A204.1 (cell line): ENCODE measurements around the gene RRP9.
"Not testable (repeated sequence)": the region's sequence is repeated elsewhere in the genome, so short reads cannot be mapped to it uniquely, and the experiment has no call there.

Experiments
- FAIRE-seq: peaks from 2 replicates; lab custom pipeline; 2012; peaks lifted over from hg19 to GRCh38; lab: Jason Lieb, UNC

Gene RRP9

DNA sequence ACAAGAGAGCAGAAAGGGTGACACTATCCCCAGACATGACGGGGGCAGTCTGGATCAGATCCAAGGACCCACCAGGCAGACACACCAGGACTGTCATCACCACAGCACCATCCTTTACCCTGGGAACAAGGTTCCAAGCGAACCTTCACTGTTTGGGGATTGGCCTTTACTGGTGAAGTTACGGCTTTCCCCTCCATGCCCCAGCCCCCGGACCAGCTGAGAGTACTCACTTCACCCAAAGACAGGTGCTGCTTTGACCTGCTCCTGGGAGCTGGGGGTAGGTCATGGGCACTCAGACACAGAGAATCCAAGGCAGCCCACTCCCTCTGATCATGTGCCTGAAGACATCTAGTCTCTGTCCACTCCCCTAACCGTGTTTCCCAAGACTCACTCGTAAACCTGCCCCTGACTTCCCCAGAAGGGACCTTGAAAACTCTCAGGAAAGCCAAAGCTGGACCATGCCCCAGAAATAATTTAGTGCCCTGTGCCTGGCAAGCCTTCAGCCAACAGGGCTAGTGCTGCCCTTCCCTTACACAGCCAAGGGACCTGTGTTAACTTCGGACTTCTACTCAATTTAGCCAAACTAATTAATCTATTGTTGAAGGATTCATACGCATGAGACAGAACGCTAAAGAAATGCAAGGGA is 2.8 kb downstream of the RRP9 start:
- FAIRE-seq = no peak

DNA sequence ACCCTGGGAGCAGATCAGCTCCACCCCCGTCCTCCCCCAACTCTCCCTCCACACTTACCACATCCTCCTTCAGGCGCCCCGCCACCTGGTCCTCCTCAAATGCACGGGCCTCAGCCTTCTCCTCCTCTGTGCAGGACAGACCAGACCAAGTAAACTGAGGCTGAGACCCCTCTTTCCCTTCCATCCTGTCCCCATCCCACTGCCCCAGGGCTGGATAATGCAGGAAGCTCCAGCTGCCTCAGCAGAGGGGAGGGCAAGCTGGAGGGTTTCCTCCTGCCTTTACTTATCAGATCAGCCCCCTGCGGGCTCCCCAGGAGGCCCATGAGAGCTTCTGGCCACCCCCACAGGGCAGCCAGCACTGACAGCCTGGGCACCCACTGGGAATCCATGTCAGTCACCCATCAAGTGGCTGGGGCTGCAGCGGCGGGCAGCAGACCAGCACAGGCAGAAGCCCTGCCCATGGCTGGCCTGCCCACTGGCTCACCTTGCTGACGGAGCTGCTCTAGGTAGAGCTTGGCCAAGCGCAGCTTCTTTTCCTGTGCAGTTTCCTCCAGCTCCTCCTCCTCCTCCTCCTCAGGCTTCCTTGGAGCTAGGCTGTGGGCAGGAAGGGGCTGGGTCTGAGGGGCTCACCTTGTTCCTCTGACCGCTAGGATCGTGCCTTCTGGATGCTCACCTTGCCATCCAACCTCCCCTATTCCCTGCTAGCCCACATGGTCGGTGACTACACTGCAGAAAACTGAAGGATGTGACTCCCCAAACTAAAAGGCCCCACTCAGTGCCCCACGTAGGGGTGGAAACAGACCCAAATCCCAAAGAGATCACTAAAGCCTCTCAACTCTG is 3.9 kb downstream of the RRP9 start:
- no peak for FAIRE-seq

GRCh38 chr3:51937014-51937413 is 4.7 kb downstream of the RRP9 start:
- FAIRE-seq = no peak

GRCh38 chr3:51935886-51936755 is 5.6 kb downstream of the RRP9 start:
- FAIRE-seq = no peak

DNA sequence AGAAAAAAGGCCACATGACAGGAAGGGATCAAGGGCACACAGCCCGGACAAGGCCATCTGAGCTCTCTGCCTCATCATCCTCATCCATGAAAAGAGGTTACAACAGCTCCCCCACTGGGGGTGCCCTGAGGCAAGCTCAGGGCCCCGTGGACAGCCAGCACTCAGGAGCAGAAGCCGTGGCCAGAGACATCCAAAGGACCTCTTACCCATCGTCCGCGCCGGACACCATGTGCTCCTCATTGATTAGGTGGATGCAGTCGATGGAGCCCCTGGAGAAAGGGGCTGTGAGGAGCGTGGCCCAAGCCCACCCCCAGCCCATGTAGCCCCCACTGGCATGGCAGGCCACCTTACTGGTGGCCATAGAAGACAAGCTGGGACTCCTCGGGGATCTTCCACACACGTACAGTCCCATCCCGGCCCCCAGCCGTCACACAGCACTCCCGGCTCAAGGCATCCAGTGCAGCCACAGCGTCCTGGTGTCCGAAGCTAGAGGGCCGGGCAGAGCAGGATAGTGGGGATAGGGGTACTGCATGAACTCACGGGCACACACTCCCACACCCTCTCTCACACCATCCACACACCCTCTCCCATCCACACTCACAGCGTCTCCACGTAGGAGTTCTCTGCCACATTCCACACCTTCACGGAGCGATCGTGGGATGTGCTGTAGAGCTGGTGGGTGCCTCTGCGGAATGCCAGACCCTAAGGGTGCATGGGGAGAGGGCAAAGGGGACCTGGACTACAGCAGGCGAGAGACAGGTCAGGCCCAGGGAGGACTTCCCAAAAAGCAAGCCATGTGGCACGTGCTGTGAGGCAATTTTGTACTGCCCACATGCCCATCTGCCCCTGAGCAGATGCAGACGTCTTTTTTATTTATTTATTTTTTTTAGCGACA is 6.5 kb downstream of the RRP9 start:
- no peak for FAIRE-seq

DNA sequence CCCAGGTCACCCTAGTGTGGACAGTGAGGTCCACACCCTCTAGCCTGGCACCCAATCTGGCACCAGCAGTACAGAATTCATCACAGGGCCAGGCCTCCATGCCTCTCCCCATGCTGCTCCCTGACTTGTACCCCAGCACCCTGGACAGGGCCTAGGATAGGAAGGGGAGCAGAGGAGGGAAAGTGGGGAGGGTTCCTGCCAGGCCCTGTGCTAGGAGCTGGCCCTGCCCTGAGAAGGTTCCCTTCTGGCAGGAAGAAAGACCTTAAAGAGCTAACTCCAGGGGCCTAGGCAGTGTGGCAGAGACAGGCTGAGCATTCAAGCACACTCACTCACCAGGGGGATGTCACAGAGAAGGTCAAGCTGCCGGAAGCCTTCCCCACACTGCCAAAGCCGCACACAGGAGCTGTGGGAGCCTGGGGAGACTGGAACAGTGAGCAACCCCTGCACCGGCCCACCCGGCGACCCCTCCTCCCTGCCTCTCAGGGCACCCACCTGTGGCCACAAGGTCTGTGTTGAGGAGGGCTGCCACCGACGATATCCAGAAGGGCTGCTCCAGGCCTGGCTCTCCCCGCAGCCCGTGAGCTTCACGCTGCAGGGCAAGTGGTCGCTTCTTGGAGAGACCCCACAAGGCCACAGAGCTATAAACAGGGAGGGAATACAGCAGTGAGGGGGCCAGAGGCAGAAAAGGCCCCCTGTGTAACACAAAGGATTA is 7.4 kb downstream of the RRP9 start:
- no peak for FAIRE-seq

GRCh38 chr3:51933471-51934138 is 8.1 kb downstream of the RRP9 start:
- FAIRE-seq = no peak

DNA sequence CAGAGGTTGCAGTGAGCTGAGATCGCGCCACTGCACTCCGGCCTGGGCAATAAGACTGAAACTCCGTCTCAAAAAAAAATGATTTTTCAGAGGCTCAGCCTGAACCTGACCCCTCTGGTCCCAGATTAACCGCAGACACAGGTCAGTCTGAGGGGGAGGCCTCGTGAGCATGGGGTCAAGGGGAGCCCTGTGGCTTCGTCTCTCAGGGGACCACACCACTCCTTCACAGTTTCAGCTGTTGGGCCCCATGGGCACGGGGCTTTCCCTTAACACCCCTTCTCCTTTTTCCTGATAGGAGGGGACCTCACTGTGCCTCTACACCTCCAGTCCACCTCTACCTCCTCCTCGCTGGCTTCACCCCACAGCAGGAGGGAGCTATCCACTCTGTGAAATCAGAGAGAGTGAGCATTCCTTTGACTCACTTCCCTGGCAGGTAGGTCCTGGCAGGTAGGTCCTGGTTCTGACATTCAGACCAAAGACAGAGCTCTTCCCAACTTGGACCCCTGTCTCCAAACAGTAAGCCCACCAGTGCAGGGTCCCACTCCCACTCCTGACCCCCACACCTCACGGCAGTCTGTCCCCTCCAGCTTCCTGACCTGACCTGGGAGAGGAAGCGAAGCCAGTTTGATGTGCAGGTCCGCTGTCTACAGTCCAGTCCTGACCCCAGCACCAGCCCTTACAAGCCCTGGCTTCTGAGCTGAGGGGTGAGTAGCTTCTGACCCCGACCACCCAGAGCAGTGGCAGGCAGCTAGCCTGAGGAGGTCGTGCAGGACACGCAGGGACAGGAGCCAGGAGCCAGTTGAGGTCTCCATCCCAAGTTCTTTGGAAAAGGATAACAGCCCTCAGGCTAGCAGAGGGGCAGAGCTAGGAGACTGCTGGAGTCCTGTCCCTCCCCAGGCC is 9.0 kb downstream of the RRP9 start:
- FAIRE-seq = no peak

GRCh38 chr3:51931756-51932155 is 9.9 kb downstream of the RRP9 start:
- FAIRE-seq = no peak

DNA sequence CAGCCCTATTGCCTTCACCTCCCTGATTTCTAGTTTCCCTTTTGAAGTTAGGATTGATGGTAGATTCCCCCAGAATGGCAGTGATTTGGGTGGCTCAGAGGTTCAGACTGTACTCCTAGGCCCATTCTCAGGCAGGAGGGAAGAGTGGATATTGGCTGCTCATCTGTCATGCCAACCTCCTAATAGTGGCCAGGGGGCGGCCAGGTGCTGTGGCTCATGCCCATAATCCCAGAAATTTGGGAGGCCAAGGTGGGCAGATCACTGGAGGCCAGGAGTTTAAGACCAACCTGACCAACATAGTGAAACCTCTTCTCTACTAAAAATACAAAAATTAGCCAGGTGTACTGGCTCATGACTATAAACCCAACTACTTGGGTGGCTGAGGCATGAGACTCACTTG is 11.3 kb downstream of the RRP9 start:
- no peak for FAIRE-seq

DNA sequence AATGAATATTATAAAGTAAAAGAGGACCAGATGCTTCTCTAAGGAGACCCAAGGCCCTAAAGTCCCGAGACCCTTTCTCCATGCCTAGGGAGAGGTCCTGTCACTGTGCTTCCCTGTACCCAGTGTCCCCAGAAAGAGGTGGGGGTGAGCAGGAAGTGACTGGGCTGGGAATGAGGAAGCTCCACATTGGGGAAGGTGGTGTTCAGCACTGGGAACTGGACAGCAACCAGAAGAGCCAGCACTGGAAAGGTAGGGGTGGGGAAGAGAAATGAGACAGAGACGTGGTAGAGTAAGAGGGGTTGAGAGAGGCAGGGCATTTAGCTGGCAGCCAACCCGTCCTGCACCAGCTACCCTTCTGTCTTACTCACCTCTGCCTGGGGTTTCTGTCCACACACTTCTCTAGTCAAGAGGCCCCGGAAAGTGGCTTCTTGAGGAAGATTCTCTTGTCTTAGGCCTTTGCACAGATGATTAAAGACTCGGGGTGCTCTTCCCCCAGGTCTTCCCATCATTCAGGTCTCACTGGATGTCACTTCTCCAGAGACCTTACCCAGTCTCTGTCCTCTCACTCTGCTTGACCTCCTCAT is 12.2 kb downstream of the RRP9 start:
- no peak for FAIRE-seq

DNA sequence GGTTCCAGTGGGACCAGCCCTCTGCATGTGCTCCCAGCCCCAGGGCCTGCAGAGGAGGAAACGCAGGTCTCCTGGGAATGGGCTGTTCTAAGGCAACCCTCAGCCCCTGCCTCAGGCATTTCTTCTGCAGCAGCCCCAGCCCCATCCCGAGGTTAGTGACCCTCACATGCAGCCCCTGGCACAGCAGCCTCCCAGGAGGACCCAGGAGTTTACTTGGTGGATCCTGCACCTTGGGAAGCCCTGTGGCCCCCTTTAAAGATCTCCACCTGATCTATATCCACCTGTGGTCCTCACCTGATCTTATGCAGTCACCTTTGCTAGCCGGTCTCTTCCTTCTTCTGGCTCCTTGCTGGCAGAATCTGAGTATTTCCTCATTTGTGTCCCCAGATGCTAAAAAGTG is 12.7 kb downstream of the RRP9 start:
- FAIRE-seq = not testable (repeated sequence)

- FAIRE-seq = no peak
These were observed 13.3 kb downstream of the RRP9 start for GRCh38 chr3:51928438-51928837.

DNA sequence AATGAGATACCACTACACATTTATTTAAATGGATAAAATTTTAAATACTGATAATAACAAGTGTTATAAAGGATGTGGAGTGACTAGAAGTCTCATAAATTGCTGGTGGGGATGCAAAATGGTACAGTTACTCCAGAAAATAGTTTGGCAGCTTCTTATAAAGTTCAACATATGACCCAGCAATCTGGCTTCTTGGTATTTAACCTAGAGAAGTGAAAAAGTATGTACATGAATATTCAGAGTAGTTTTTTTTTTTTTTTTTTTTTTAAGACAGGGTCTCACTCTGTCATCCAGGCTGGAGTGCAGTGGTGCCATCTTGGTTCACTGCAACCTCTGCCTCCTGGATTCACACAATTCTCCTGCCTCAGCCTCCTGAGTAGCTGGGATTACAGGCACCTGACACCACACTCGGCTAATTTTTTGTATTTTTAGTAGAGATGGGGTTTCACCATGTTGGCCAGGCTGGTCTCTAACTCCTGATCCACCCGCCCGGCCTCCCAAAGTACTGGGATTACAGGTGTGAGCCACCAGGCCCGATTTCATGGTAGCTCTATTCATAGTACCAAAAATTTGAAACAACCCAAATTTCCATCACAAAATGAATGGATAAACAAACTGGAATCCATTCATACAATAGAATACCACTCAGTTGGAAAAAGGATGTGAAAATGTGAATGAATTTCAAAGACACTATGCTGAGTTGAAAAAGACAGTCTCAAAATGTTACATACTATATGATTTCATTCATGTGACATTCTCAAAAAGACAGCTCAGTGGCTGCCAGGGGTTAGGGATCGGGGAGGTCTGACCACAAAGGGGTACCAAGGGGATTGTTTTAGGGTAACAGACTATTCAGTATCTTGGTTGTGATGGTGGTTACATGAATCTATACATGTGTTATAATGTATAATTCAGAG is 14.4 kb downstream of the RRP9 start:
- no peak for FAIRE-seq

DNA sequence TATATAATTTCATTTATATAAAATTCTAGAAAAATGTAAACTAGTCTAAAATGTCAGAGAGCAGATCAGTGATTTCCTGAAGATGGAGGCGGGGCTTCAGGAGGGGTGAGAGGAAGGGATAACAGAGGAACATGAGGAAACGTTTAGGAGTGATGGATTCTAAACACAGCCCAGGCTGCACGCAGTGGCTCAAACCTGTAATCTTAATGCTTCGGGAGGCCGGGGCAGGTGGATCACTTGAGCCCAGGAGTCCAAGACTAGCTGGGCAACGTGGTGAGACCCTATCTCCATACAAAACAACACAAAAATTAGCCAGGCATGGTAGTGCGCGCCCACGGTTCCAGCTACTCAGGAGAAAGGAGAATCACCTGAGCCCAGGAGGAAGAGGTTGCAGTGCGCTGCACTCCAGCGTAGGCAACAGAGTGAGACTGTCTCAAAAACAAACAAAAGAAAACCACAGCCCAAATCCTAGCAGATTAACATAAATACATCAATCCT is 20.6 kb downstream of the RRP9 start:
- no peak for FAIRE-seq

GRCh38 chr3:51916418-51916817 is 25.3 kb downstream of the RRP9 start:
- no peak for FAIRE-seq

GRCh38 chr3:51908026-51908425 is 33.7 kb downstream of the RRP9 start:
- FAIRE-seq = no peak
